Measurements from ENCODE around the gene ARRDC1.

DNA sequence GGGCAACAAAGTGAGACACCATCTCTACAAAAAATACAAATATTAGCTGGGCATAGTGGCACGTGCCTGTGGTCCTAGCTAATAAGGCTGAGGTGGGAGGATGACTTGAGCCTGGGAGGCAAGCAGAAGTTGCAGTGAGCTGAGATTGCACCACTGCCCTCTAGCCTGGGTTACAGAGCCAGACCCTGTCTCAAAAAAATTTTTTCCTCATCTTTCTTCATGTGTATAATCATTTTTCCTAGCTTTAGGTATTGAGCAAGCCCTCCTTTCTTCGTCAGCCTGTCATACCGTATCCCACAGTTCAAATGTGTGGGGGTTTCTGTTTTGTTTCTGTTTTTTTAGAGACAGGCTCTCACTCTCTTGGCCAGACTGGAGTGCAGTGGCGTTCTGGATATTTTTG lies 54.7 kb downstream of the ARRDC1 start:
- TF ChIP-seq, protein P1, sequence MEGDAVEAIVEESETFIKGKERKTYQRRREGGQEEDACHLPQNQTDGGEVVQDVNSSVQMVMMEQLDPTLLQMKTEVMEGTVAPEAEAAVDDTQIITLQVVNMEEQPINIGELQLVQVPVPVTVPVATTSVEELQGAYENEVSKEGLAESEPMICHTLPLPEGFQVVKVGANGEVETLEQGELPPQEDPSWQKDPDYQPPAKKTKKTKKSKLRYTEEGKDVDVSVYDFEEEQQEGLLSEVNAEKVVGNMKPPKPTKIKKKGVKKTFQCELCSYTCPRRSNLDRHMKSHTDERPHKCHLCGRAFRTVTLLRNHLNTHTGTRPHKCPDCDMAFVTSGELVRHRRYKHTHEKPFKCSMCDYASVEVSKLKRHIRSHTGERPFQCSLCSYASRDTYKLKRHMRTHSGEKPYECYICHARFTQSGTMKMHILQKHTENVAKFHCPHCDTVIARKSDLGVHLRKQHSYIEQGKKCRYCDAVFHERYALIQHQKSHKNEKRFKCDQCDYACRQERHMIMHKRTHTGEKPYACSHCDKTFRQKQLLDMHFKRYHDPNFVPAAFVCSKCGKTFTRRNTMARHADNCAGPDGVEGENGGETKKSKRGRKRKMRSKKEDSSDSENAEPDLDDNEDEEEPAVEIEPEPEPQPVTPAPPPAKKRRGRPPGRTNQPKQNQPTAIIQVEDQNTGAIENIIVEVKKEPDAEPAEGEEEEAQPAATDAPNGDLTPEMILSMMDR (IDR thresholded peaks at IDR 0.05), result no peak
- TF ChIP-seq EZH2 (IDR thresholded peaks at IDR 0.05), result no peak
